HUES6 (cell line): ENCODE results near the gene NR1D1.

Experiments used
- H3K27ac ChIP-seq: 2 replicates; pipeline ENCODE4 v1.7.0; 2013; ENCODE audit warnings: low read depth, mild to moderate bottlenecking, low read length, inconsistent platforms
- H3K27me3 ChIP-seq: 2 replicates; pipeline ENCODE4 v1.6.1; 2013; ENCODE audit warnings: low read length; ENCODE audit not compliant: control insufficient read depth, insufficient read depth
- H3K36me3 ChIP-seq: 2 replicates; pipeline ENCODE4 v1.6.1; 2013; ENCODE audit warnings: low read length; ENCODE audit not compliant: control insufficient read depth, insufficient read depth
- H3K4me1 ChIP-seq: 2 replicates; pipeline ENCODE4 v1.6.1; 2013; ENCODE audit warnings: low read length; ENCODE audit not compliant: control insufficient read depth, insufficient read depth
- H3K4me3 ChIP-seq: 2 replicates; pipeline ENCODE4 v1.5.1; 2013; ENCODE audit warnings: low read depth, low read length
- H3K9ac ChIP-seq: one replicate; pipeline ENCODE4 v1.6.1; 2013; ENCODE audit warnings: mild to moderate bottlenecking, low read length
- H3K9me3 ChIP-seq: 2 replicates; pipeline ENCODE4 v1.6.1; 2013; ENCODE audit warnings: low read depth, low read length; ENCODE audit not compliant: control insufficient read depth, insufficient read depth

The NR1D1 gene

DNA sequence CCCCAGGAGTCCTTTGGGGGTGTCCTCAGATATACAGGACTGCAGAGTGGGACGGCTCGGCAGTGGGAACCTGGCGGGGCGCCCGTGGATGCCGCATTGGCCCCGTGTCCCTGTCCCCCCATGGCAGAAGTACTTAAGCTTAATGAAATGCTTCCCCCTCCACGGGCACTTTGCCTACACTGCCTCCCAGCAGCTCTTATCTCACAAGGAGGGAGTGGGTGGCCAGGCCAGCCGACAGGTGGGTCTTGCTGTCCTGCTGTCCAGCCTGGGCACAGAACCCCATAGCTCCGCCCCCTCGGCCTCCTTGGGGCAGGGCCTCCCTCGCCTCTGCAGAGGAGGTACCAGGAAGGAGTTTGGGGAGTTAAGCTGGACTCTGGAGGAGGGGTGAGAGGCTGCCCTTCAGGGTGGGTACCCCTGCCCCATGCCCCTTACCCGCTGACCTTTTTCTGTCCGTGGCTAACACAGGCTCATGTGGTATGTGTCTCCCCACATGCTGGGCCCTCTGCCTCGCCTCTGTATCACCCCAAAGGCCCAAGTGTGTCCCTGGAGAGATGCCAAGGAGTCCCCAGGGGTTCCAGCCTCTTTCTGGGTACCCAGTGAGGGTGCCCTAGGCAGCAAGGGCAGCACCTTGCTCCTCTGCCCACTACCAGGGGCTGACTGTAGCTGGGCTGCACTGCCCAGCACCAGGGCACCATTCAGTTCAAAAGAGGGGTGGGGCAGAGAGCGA lies 28.9 kb downstream of the NR1D1 start:
- Histone ChIP-seq H3K36me3 (no peaks in the 10 kb centered on the region), H3K27ac (no peak overlapping the region), H3K4me1 (peaks cover 67% of the 10 kb centered on the region), H3K9ac (no peak overlapping the region), H3K9me3 (no peaks in the 10 kb centered on the region), H3K4me3 (no peak overlapping the region), H3K27me3 (no peaks in the 10 kb centered on the region)

DNA sequence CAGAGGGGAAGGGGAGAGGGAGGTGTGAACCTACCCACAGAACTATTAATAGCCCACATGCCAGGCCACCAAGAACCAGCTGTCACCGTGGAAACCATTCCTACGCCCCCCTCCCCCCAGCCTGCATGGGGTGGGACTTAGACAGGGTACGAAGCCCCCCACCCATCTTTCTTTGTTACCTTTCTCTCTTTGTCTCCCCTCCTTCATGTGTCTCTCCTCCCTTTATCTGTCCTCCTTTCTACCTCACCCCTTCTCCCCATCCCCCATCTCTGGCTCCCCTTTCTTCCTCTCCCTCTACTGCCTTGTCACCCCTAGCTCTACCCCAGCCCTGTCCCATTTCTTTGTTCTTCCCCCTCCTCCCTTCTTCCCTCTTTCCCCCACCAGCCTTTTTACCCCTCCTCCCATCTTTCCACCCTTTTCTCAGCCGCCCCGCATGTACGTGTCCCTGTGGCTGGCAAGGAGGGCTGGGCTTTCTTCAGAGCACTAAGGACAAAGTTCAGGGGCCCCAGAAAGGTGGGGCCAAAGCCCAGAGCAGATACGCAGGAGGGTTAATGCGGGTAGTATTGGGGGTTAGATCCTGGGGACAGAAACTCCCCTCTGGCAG lies 29.6 kb downstream of the NR1D1 start:
- no peak overlapping the region for H3K9ac ChIP-seq
- no peaks in the 10 kb centered on the region for H3K27me3 ChIP-seq
- peaks cover 65% of the 10 kb centered on the region for H3K4me1 ChIP-seq
- no peaks in the 10 kb centered on the region for H3K36me3 ChIP-seq
- H3K4me3 ChIP-seq = no peak overlapping the region
- H3K27ac ChIP-seq = no peak overlapping the region
- no peaks in the 10 kb centered on the region for H3K9me3 ChIP-seq

DNA sequence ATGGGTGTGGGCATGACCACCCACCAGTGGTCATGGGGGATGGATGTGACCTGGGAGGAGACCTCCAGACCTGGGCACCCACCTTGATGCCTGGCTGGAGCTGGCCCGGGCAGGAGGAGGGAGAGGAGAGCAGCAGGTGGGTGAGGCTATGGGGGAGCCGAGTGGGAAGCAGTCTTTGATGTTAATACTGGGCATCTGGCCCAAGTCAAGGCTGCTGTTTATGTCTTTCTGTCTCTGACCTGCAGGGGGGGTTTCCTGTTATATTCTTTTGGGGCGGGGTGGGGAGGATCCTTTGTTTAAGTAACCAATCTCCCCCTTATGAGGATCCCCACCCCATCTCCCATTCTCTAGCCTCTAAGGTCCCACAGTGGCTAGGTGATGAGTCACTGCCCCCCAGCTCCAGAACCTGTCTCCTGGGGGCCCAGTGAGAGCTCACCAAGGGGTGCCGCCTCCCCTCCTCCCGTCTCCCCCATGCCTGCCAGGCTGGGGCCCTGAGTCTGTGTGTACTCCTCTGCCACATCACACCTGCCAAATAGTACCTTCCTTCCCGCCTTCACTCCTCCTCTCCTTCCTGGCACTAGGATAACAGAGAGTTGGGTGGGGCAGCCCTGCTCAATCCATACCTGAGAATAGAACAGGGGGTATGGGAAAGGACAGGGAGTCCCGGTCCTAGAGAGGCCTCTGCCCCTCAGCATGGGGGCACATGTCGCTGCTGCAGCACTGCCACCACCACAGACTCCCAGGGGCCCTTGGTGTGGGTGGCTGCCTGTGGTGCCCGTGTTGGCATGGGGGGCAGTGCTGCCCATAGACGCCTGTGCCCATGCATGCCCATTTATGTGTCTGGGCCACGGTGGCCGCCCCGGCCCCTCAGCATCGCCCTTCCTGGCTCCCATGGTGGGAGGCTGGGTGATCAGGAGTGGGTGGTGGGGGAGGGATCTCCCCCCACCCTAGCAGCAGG lies 30.4 kb downstream of the NR1D1 start:
- Histone ChIP-seq H3K27ac (no peak overlapping the region), H3K4me3 (0 out of 2 replicates have a peak overlapping the region, but pooled peaks have one; percentile 47), H3K4me1 (peaks cover 64% of the 10 kb centered on the region), H3K9ac (no peak overlapping the region), H3K36me3 (no peaks in the 10 kb centered on the region), H3K9me3 (no peaks in the 10 kb centered on the region), H3K27me3 (no peaks in the 10 kb centered on the region)

DNA sequence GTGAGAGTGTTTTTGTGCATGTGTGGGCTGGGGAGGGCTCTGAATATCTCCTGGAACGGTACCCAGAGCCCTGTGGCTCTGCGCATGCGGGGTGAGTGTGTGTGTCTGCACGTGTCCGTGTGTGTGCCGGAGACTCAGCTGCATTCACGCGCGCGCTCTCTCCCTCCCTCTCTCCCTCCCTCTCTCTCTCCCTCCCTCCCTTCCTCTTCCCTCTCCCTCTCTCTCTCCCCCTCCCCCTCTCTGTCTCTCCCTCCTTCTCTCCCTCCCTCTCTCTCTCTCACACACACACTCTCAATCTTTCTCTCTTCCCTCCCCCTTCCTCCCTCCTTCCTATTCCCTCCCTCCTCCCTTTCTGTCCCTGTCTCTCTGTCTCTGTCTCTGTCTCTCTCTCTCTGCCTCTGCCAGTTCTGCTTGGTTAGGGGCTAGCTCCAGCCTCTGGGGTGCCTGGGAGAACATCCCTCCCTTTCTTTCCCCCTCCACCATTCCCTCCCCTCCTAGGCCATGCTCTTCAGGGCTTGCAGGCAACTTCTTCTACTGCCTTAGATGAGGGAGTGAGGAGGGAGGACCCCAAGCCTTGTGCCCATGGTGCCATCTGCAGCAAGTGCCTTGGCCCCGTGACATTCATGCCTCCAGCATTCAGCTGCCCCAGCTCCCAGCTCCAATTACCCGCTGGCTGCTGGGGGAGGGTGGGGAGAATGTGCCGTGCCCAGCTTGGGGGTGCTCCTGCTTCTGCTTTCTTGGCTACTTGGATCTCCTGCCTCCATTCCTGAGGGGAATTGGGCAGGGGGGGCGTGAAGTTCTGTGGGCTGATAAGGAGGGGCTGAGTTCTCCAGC lies 31.3 kb downstream of the NR1D1 start:
- Histone ChIP-seq H3K9ac (no peak overlapping the region), H3K4me1 (peaks cover 66% of the 10 kb centered on the region), H3K4me3 (peak overlapping the region; percentile 47), H3K9me3 (no peaks in the 10 kb centered on the region), H3K27ac (no peak overlapping the region), H3K27me3 (peaks cover 5% of the 10 kb centered on the region), H3K36me3 (no peaks in the 10 kb centered on the region)

DNA sequence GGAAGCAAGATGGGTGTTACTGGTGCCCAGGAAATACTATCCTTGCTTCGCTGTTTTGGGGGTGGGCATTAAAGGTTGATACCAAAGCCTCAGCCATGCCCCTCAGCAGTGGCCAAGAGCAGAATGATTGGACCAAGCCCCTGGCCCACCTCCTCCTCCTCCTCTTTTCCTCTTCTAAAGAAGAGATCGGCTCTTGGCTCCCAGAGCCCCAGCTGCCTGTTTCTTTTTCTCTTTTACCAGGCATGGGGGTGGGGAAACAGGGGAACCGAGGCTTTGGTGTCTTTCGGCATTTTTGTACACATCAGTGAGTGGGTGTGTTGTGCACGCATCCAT lies 31.8 kb downstream of the NR1D1 start:
- peaks cover 8% of the 10 kb centered on the region for H3K27me3 ChIP-seq
- no peaks in the 10 kb centered on the region for H3K36me3 ChIP-seq
- no peak overlapping the region for H3K27ac ChIP-seq
- peak overlapping the region; percentile 47 for H3K4me3 ChIP-seq
- no peak overlapping the region for H3K9ac ChIP-seq
- H3K9me3 ChIP-seq = no peaks in the 10 kb centered on the region
- peaks cover 66% of the 10 kb centered on the region for H3K4me1 ChIP-seq

DNA sequence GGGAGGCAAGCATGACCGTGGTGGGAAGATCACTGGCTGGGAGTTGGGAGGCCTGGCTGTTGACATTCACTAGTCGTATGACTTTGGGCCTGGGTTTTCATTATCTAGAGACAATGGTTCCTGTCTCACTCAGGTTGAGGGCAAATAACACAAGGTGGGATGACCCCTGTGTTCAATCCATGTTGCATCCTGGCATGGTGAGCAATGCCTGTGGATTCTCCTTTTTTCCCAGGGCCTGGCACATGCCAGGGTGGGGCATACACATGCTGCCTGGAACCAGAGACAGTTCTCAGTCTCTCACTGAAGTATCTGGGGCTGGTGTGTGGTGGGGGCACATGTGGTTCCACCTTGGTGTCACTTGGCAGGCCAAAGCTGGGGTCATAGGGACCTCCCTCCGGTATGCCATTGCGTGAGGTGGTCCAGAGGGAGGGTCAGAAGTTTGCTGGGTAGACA lies 32.2 kb downstream of the NR1D1 start:
- H3K9me3 ChIP-seq = no peaks in the 10 kb centered on the region
- H3K27me3 ChIP-seq = peaks cover 8% of the 10 kb centered on the region
- peaks cover 66% of the 10 kb centered on the region for H3K4me1 ChIP-seq
- H3K36me3 ChIP-seq = no peaks in the 10 kb centered on the region
- no peak overlapping the region for H3K27ac ChIP-seq
- peak overlapping the region; percentile 47; the same call in 1 of the 2 replicates for H3K4me3 ChIP-seq
- H3K9ac ChIP-seq = no peak overlapping the region

DNA sequence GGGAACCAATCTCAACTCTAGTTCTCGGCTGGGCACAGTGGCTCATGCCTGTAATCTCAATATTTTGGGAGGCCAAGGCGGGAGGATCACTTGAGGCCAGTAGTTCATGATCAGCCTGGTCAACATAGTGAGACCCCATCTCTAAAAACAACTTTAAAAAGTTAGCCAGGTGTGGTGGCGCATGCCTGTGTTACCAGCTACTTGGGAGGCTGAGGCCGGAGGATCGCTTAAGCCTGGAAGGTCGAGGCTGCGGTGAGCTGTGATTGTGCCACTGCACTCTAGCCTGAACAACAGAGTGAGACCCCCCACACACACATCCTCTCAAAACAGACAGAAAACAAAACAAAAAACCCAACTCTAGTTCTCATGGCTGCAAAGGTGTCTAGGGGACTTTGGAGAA lies 32.7 kb downstream of the NR1D1 start:
- no peak overlapping the region for H3K9ac ChIP-seq
- peaks cover 66% of the 10 kb centered on the region for H3K4me1 ChIP-seq
- peaks cover 8% of the 10 kb centered on the region for H3K27me3 ChIP-seq
- H3K27ac ChIP-seq = no peak overlapping the region
- H3K4me3 ChIP-seq = no peak overlapping the region
- H3K9me3 ChIP-seq = no peaks in the 10 kb centered on the region
- H3K36me3 ChIP-seq = no peaks in the 10 kb centered on the region

DNA sequence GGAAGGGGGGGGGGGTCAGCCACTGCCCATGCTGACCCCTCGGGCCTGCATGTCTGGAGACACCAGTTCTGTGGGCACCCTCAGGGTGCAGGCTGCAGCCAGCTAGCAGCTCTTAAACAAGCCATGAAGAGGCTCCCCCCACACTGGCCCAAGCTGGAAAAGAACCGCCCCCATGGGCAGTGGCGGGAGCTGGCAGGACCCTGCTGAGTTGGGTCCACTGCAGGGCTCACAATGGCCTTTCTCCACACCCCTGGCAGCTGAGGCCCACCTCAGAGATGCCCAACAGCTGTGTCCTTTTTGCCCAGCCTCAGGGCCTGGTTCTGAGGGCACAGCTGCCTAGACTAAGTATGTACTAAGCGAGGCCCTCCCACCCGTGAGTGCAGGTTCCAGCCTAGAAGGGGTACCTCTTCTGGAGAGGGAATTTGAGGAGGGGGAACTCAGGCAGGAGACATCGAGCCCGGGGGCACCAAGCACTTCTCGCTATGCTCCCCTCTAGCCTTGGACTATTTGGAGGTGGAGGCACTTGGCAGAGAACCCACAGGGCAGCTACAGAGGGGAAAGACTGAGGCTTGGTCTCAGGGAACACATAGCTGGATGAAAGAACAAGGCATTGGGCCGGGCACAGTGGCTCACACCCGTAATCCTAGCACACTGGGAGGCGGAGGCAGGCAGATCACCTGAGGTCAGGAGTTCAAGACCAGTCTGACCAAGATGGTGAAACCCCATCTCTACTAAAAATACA lies 34.4 kb downstream of the NR1D1 start:
- Histone ChIP-seq H3K4me3 (no peak overlapping the region), H3K27me3 (peaks cover 20% of the 10 kb centered on the region), H3K9me3 (no peaks in the 10 kb centered on the region), H3K27ac (no peak overlapping the region), H3K4me1 (peaks cover 65% of the 10 kb centered on the region), H3K9ac (no peak overlapping the region), H3K36me3 (no peaks in the 10 kb centered on the region)

DNA sequence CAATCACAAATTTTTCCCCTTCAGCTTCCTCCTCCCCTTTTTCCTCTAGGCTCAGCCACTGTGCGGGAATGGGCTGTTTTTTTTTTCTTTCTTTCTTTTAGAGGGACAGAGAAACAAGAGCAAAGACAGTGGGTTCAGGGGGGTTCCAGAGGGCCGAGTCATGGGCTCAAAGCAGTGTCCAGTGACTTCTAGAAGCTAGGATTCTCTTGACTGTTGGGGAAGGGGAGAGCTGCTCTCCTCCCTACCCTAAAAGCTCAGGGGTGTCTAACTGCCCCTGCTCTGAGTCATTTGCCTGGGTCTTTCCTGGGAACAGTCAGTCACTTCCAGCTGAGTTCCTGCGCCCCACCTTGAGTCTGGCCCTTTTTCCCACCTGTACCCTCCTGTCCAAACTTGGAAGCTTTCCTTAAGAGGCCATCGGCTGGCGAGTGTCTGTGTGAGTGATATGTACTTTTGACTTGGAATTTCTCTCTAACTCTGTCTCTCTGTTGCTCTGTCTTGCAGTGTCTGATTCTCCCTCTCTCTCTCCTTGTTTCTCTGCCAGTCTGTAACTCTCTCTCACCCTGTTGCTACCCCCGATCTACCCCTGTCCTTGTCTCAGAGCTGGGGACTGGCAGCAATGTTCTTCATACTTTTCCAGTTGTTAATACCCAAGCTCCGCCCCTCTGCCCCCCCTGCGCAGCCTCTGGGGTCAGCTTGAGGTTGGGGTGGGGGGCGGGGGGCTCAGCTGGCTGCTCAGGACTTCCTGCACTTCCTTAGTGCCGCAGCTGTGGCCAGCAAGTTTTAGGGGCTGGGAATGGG lies 35.2 kb downstream of the NR1D1 start:
- H3K4me1 ChIP-seq = peaks cover 61% of the 10 kb centered on the region
- no peak overlapping the region for H3K27ac ChIP-seq
- peak overlapping the region; percentile 4; the same call in 1 of the 2 replicates for H3K4me3 ChIP-seq

More for the DNA sequence above, 35.2 kb downstream of the NR1D1 start:
- H3K36me3 ChIP-seq = no peaks in the 10 kb centered on the region
- H3K9me3 ChIP-seq = no peaks in the 10 kb centered on the region
- H3K27me3 ChIP-seq = peaks cover 22% of the 10 kb centered on the region
- H3K9ac ChIP-seq = peak overlapping the region; percentile 23
